ENCODE data around the gene PPP2R5D.
"Not testable (repeated sequence)": the region's sequence is repeated elsewhere in the genome, so short reads cannot be mapped to it uniquely, and the experiment has no call there.

PPP2R5D gene

DNA sequence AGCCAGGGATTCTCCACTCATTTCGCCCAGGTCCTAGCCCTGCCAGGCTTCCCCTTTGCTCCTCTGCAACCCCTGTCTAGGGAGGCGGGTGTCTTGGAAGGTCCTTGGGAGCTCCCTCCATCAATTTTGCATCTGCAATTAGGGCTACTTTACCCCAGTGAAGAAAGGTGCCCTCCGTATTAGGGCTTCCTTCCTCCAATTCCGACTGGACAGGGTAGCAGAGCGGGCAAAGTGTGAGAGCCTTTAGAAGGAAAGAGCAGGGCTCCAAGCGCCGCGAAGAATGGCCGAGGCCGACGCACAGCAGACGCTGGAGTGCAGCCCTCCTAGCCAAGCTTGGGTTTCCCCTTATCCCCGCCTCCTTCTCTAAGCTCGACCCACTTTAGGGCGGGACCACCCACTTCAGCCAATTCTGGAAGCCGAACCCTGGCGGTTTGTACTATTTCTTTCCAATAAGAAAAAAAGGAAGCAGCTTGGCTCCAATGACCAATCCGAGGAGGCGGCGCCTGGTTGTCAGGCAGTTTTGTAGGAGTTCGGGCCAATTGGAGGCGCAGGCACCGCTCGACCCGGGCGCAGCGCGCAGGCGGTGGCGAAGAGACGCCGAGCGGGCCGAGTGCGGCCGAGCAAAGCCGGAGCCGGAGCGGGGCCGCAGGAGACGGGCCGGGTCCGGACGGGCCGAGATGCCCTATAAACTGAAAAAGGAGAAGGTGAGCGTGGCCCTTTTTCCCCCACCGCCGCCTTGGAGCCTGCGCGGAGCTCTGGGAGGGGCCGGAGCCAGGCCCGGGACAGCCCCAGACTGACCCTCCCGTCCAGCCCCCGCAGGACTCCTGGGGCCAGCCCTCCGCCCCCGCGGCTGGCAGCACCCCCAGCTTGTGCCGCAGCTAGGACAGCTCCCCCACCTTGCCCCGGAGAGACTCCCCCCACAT lies at the start of gene PPP2R5D:
Gene PPP2R5D, plus strand, starts transcription at position 570 of the 923 bp plus-strand sequence. Its CDS starts 108 bp downstream, at position 678.
- DNase-seq = peak; percentile 98

DNA sequence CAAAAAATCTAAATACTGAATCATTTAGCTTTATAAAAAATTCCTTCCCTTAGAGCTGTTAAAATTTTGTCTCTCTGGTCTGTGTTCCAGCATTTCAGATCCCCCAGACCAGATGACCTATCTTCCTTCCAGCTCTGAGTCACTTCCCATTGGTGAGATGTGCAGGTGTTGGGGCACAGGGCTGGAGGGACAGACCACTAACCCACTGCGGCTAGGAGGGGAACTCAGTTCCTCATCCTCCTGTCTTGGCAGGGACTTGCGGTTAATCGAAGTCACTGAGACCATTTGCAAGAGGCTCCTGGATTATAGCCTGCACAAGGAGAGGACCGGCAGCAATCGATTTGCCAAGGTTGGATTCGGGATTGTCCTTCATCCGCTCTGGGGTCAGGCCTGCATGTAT lies 49.0 kb upstream of the PPP2R5D start:
- no peak for DNase-seq

DNA sequence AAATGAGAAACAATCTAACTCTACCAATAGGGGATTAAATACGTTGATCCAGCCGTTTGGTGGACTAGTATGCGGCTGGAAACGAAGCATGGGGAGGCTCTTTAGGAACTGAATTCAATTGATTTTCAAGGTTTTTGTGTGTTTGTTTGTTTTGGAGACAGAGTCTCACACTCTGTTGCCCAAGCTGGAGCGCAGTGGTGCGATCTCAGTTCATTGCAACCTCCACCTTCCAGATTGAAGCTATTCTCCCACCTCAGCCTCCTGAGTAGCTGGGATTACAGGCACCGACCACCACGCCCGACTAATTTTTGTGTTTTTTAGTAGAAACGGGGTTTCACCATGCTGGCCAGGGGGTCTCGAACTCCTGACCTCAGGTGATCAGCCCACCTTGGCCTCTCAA lies 48.0 kb upstream of the PPP2R5D start:
- no peak for DNase-seq

DNA sequence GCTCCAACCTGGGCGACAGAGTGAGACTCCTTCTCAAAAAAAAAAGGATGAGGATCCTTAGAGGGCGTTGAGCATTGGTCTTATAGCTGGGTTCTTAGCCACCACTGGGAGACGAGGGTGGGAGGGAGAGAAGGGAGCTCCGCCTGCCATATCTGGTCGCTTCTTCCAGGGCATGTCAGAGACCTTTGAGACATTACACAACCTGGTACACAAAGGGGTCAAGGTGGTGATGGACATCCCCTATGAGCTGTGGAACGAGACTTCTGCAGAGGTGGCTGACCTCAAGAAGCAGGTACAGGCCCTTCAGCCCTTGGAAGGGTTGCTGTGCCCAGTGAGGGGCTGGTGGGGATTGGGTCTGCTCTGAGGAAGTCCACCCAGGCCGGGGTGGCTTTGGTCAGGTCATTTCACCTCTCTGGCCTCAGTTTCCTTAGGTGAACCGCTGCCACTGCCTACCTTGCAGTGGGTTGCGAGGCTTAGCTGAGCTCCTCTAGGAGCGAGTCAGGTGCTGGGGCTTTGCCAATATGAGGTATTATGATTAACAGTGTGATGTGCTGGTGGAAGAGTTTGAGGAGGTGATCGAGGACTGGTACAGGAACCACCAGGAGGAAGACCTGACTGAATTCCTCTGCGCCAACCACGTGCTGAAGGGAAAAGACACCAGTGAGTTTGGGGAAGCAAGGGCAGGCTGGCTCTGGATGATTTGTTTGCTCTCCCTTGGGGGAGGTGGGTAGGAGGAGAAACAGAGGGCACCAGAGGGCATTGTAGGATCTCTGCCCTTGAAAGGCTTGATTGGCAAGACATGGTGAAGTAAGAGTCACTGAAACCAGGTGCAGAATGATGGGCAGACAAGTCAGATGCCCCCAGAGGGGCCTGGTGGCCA lies 46.6 kb upstream of the PPP2R5D start:
- no peak for DNase-seq

DNA sequence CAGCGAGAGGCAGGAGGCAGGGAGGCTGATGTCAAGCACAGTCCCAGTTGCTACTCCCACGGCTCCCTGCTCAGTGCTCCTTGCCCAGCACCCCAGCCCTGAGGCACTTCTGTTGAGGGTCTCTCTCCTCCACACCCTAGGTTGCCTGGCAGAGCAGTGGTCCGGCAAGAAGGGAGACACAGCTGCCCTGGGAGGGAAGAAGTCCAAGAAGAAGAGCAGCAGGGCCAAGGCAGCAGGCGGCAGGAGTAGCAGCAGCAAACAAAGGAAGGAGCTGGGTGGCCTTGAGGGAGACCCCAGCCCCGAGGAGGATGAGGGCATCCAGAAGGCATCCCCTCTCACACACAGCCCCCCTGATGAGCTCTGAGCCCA lies 46.0 kb upstream of the PPP2R5D start:
- no peak for DNase-seq

DNA sequence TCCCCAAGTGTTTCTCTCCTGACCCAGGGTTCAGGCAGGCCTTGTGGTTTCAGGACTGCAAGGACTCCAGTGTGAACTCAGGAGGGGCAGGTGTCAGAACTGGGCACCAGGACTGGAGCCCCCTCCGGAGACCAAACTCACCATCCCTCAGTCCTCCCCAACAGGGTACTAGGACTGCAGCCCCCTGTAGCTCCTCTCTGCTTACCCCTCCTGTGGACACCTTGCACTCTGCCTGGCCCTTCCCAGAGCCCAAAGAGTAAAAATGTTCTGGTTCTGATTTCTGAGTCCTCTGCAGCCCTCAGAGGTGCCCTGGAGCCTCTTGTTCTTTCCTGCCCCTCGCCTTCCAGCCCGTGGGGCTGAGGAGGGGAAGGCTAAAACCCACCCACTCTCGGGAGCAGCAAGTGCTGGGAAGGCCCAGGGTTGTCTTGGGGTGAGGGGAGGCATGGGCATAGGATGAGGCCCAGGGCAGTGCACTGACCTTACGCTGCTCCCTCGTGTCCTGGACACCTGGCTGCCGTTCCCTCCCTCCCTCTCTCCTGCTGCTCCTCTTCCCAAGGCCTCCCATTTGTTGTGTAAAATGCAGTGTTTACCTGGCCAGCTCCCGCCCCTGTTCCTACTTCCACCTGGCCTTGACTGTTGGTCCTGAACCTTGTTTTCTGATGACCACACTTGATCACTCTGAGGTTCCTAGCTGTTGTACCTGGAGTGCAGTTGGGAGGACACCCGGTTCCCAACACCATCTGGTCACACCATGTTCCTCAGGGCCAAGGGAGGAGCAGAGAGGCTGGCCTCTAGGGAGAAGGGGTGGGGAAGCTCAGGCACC lies 45.2 kb upstream of the PPP2R5D start:
- DNase-seq = no peak

DNA sequence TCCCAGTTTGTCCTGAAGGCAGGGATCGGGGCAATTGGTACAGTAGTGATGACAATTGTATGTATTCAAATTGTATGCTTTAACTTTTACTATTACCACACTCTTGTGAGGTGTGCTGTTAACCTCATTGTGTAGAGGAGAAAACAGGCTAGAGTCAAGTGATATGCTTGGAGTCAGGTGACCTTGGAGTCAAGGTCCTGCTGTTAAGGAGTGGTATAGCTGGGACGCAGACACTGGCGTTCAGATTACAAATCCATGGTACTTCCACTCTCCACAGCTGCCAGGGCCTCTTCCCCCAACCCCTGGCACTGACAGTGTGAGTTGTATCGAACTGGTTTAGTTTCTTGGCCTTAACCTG lies 44.6 kb upstream of the PPP2R5D start:
- DNase-seq = no peak

DNA sequence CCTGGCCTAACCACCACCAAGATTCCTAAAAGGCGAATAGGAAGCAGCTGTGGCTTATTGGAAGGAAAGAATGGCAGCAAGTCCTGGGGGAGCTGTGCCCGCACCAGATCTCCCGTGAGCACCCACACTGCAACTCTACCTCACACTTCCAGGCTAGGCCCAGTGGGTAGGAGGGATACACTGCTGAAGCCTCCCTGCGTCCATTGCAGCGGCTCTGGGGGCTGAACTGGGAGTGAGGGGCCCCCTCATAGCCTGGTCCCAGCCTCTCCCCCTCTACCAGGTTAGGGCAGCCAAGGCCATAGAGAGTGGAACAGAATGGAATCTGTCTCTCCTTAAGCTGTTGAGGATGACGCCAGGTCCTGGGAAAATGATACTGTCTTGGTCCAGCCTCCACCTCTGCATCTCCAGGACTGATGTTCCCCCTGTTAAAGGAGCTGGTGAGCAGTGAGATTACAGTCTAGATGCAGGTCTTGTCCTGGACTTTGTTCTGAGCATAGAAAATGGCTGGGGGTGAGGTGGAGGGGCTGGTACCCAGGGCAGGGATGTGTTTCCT lies 43.8 kb upstream of the PPP2R5D start:
- DNase-seq = no peak

DNA sequence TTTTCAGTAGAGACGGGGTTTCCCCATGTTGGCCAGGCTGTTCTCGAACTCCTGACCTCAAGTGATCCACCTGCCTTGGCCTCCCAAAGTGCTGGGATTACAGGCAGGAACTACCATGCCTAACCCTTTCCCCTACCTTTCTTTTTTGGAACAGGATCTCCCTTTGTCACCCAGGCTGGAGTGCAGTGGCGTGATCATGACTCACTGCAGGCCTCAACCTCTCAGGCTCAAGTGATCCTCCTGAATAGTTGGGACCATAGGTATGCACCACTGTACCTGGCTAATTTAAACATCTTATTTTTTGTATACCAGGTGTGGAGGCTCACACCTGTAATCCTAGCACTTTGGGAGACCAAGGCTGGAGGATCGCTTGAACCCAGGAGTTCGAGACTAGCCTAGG lies 43.0 kb upstream of the PPP2R5D start:
- DNase-seq = not testable (repeated sequence)

DNA sequence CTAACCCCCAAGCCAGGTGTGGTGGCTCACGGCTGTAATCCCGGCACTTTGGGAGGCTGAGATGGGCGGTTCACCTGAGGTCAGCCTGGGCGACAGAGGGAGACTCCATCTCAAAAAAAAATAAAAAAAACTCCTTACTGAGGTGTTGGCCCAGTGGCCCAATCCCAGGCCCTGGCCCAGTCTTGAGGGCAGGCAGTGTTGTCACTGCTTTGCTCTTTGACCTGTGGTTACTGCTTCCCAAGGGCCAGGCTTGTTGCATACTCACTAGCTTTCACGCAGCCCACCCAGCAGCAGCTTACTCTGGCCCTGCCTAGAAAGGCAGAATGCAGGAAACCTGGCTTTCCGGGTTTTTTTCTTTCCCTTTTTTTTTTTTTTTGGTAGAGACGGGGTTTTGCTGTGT lies 41.9 kb upstream of the PPP2R5D start:
- DNase-seq = no peak

DNA sequence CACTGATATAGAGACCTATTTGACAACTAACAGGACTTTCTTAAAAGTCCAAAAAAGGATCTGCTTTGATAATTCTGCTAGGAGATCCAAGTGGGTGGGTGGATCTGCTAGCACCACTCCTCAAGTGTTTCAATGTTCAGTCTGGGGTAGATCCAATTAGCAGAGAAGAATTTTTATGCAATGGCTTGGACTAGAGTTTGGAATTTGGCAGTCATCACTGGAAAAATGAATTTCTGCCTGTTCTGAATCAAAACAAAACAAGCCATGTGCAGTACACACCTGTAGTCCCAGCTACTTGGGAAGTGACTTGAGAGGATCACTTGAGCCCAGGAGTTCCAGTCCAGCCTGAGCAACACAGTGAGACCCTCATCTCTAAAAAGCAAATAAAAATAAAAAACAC lies 36.4 kb upstream of the PPP2R5D start:
- no peak for DNase-seq

DNA sequence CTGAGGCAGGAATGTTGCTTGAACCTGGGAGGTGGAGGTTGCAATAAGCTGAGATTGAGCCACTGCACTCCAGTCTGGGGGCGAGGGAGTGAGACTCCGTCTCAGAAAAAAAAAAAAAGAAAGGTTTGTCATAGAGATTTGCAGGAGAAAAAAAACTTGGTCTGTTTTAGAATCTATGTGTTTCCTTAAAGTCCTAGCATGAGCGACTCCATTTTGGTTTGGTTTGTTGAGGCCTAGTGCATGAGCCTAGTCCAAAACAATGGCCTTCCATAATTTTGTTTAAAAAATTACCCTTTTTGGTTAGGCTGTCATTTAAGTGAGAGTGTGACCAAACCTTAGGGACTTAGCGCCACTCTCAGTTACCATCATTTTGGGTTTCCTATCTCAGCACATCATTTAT lies 32.0 kb upstream of the PPP2R5D start:
- DNase-seq = no peak

DNA sequence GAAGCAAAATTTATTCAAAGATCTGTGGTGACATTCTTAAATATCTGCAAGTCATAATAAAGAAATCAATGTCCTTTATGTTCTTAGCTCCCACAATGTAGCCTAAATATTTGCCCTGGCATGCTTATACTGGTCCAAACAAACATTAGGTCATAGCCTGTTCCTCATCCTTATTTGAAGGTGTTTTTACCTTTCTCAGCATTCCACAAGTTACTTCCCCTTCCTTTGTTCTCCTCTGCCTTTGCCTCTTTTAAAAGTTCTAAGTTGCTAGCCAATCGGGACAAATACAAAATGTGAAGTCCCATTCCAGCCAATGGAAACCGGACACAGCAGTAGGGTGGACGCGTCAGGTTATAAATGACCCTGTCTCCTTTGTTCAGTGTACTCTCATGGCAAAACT lies 30.0 kb upstream of the PPP2R5D start:
- not testable (repeated sequence) for DNase-seq

DNA sequence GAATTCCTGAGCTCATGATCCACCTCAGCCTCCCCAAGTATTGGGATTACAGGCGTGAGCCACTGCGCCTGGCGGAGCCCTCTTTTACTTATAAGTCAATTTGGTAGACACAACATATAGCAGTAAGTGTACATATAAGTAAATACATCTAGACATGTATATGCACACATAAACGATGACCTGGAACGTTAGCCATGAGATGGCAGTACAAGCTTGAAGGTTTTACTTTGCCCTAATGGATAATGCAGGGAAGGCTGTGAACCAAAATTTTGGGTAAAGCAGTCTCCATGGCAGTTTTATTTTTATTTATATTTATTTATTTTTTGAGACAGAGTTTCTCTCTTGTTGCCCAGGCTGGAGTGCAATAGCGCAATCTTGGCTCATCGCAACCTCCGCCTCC lies 26.2 kb upstream of the PPP2R5D start:
- no peak for DNase-seq

DNA sequence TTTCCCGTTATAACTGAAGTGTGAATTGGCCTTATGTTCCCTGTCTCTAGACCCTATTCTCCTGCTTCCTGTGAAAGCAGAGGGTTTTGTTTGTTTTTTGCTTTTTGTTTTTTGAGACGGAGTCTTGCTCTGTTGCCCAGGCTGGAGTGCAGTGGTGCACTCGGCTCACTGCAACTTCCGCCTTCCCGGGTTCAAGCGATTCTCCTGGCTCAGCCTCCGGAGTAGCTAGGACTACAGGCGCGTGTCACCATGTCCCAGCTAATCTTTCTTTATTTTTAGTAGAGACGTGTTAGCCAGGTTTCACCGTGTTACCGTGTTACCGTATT lies 24.5 kb upstream of the PPP2R5D start:
- DNase-seq = no peak

DNA sequence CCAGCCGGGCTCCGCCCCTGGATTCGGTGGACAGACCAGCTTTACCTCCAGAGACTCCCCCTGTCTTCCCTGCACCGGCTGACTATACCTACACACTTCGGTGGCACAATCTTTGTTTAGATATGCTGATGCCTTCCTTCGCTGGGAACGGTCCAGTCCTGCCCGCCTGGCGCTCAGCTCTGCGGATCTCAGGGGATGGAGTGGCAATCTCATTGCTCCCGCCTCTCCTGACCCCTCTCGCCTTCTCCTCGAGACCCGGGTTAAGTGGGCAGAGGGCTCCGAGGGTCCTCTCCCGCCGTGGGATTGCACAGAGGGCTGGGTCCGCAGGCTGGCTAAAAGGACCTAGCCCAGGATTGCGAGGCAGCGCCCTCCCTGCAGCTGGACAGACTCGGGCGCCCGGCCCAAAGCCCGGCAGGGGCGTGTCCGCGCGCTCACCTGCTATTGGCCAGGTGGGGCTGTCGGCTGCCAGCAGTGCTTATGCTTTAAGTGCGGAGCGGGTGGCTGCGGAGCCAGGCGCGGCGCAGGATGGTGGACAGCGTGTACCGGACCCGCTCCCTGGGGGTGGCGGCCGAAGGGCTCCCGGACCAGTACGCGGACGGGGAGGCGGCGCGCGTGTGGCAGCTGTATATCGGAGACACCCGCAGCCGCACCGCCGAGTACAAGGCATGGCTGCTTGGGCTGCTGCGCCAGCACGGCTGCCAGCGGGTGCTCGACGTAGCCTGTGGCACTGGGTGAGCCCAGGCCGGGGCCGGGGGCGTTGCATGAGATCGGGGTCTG lies 23.9 kb upstream of the PPP2R5D start, which contains the start of gene GNMT:
Gene GNMT, plus strand, starts transcription at position 512 of the 777 bp plus-strand sequence. Its CDS starts 14 bp downstream, at position 526.
- DNase-seq = peak; percentile 64

DNA sequence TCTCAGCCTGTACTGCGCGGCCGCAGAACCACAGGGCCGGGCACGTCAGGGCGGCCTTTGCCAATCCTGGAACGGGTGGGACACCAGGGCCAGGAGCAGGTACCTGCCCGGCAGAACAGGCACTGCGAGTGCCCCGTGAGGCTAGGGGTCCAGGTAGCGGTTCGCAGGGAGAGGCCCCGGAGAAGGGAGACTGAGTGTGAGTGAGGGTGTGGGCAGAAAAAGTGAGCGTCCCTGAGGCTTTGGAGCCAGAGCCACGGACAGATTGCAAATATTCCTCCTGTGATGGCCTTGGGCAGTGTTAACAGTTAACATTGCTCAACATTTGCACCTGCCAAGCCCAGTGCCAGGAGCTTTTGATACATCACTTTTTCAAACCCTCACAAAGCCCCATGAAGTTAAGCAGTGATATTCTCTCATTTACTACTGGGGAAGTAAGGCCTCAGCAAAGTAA lies 23.3 kb upstream of the PPP2R5D start:
- no peak for DNase-seq

DNA sequence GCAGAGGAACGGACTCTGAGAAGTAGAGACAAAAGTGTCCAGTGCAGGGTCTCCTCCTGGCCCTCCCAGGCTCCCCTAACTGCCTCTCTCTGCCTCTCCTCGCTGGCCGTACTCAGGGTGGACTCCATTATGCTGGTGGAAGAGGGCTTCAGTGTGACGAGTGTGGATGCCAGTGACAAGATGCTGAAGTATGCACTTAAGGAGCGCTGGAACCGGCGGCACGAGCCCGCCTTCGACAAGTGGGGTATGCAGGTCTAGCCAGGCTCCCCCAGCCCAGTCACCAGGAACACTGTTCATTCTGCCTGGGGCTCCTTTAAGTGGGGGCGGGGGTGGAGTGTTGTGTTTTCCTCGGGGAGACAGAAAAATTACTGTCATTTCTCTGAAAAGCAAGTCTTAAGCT lies 22.3 kb upstream of the PPP2R5D start:
- no peak for DNase-seq

DNA sequence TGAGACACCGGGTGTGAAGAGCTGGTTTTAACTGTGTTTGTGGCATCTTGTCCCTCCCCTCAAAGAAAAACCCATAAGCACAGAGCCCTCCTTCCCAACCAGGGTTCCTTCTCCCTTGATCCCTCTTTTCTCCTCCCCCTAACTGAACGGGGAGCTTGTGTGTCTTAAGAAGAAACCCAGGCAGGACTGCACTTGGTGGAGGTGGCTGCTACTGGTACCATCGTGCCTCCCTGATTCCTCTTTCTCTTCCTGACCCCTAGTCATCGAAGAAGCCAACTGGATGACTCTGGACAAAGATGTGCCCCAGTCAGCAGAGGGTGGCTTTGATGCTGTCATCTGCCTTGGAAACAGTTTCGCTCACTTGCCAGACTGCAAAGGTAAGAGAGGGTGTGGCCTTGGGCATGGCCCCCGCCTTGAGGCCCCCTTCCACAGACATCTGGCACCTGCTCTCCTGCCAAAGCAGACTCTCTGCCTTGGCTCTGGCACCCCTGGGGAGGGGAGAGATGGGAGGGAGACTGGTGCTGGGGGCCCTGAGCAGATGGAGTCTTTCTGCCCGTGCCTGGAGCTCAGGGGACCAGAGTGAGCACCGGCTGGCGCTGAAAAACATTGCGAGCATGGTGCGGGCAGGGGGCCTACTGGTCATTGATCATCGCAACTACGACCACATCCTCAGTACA lies 21.7 kb upstream of the PPP2R5D start:
- DNase-seq = no peak

DNA sequence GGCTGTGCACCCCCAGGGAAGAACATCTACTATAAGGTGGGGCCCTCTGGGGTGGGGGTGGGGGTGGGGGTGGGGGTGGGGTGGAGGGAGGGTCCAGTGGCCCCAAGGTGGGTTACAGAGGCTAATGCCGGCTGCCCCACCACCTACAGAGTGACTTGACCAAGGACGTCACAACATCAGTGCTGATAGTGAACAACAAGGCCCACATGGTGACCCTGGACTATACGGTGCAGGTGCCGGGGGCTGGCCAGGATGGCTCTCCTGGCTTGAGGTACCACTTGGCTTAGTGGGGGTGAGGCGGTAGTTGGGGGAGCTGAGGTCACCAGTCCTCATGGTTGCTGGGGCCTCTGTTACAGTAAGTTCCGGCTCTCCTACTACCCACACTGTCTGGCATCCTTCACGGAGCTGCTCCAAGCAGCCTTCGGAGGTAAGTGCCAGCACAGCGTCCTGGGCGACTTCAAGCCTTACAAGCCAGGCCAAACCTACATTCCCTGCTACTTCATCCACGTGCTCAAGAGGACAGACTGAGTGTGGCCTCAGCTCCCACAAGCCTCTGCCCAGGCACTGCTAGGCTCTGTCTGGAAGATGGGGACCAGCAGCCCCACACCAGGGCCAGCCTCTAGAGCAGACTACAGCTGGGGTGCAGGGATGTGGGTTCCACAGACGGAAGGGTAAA lies 21.1 kb upstream of the PPP2R5D start:
- no peak for DNase-seq
